HCT116 (cell line): ENCODE results near the gene CD1B. TPM values are rescaled to one million over a fixed set of nuclear protein-coding genes. Genes with fewer than 3 reads are reported as not detected.
"Not testable (repeated sequence)": the region's sequence is repeated elsewhere in the genome, so short reads cannot be mapped to it uniquely, and the experiment has no call there.

Source experiments
- ATAC-seq: fragments of 200-7000 bp; cut with Tn5 transposase; 2 replicates; pipeline ENCODE4 v1.9.1; 2020; ENCODE audit warnings: mild to moderate bottlenecking, moderate library complexity
- BruUV-seq: library from RNA; stranded (reverse); fragments of 400-500 nt; replicated peaks from 2 replicates; lab custom pipeline; 2021; lab: Mats Ljungman, UMichigan
- CTCF ChIA-PET: fragments of 300-600 bp; sonication (Branson Sonifier 250); formaldehyde crosslinking; loops from one replicate; lab custom pipeline; 2021; ENCODE audit warnings: antibody characterized with exemption; lab: Charles Lee
- POLR2A ChIA-PET: fragments of 300-600, 350-600 bp; sonication (Branson Sonifier 250); formaldehyde crosslinking; loops from one replicate; lab custom pipeline; 2021; ENCODE audit warnings: antibody characterized with exemption; lab: Charles Lee
- RAD21 ChIA-PET, 2 experiments: fragments of 300-600 bp; sonication (Branson Sonifier 250); formaldehyde crosslinking; loops; one replicate each; lab custom pipeline; 2023; ENCODE audit warnings: low total read pairs in 2 of 2; ENCODE audit not compliant: uncharacterized antibody in 2 of 2, unreplicated experiment in 2 of 2, low non-redundant PET in 1 of 2; lab: Charles Lee
- DNase-seq: peaks from one replicate; pipeline ENCODE4 v3.0.0-alpha.2; 2010; ENCODE audit warnings: low read depth, low spot score
- H2AFZ ChIP-seq: fragments of 200-600 bp; shearing (Covaris generic), sonication (generic); 2 replicates; pipeline ENCODE4 v1.6.1; 2017; ENCODE audit warnings: low read depth, mixed run types, mixed read lengths, antibody characterized with exemption, low read length; ENCODE audit not compliant: poor library complexity, severe bottlenecking
- H3K27ac ChIP-seq: 2 replicates; pipeline ENCODE4 v1.5.1; 2012; ENCODE audit warnings: low read depth, low read length
- H3K27me3 ChIP-seq: fragments of 200-600 bp; sonication (generic); 2 replicates; pipeline ENCODE4 v1.6.1; 2016; ENCODE audit warnings: mixed run types, low read length, mixed read lengths; ENCODE audit not compliant: insufficient read depth
- H3K36me3 ChIP-seq, 2 experiments: fragments of 200-500 bp in 1 of 2; fragments of 200-600 bp in 1 of 2; sonication (Bioruptor generic) in 1 of 2; sonication (generic) in 1 of 2; 2 replicates each; pipeline versions ENCODE4 v1.5.1 to v1.6.1; 2014 to 2016; ENCODE audit warnings: low read length in 2 of 2, inconsistent platforms in 1 of 2, mixed read lengths in 1 of 2, mixed run types in 1 of 2; ENCODE audit not compliant: insufficient read depth in 2 of 2, control insufficient read depth in 1 of 2
- H3K4me1 ChIP-seq, 2 experiments: fragments of 200-600 bp in 1 of 2; sonication (generic) in 1 of 2; 2 replicates each; pipeline versions ENCODE4 v1.5.1 to v1.6.1; 2012 to 2017; ENCODE audit warnings: low read length in 2 of 2, inconsistent platforms in 1 of 2, mild to moderate bottlenecking in 1 of 2, mixed read lengths in 1 of 2, mixed run types in 1 of 2, moderate library complexity in 1 of 2; ENCODE audit not compliant: insufficient read depth in 2 of 2, control insufficient read depth in 1 of 2
- H3K4me2 ChIP-seq: fragments of 200-600 bp; sonication (generic); 2 replicates; pipeline ENCODE4 v1.6.1; 2017; ENCODE audit warnings: mixed run types, low read length, mixed read lengths
- H3K4me3 ChIP-seq, 2 experiments: fragments of 200-600 bp in 1 of 2; sonication (generic) in 1 of 2; replicated peaks in 1 of 2; 2 replicates each; pipeline ENCODE4 v1.5.1; 2011 to 2016; ENCODE audit warnings: low read length in 2 of 2, control low read depth in 1 of 2, low read depth in 1 of 2, mild to moderate bottlenecking in 1 of 2, mixed read lengths in 1 of 2, mixed run types in 1 of 2
- H3K79me2 ChIP-seq: fragments of 200-600 bp; sonication (generic); 2 replicates; pipeline ENCODE4 v1.6.1; 2017; ENCODE audit warnings: mild to moderate bottlenecking, mixed run types, low read length, moderate library complexity, mixed read lengths; ENCODE audit not compliant: insufficient read depth
- H3K9ac ChIP-seq: fragments of 200-600 bp; sonication (generic); 2 replicates; pipeline ENCODE4 v1.6.1; 2016; ENCODE audit warnings: low read length, mixed read lengths
- H3K9me2 ChIP-seq: fragments of 200-600 bp; sonication (generic), shearing (Covaris generic); 2 replicates; pipeline ENCODE4 v1.6.1; 2017; ENCODE audit warnings: mixed run types, mild to moderate bottlenecking, moderate library complexity; ENCODE audit not compliant: insufficient read depth
- H3K9me3 ChIP-seq, 2 experiments: fragments of 200-500 bp in 1 of 2; fragments of 200-600 bp in 1 of 2; sonication (Bioruptor generic) in 1 of 2; sonication (generic) in 1 of 2; 2 replicates each; pipeline ENCODE4 v1.6.1; 2014 to 2017; ENCODE audit warnings: low read length in 2 of 2, mixed read lengths in 2 of 2, inconsistent platforms in 1 of 2, low read depth in 1 of 2, mild to moderate bottlenecking in 1 of 2, mixed run types in 1 of 2, moderate library complexity in 1 of 2; ENCODE audit not compliant: control insufficient read depth in 1 of 2, insufficient read depth in 1 of 2
- H4K20me1 ChIP-seq: fragments of 200-600 bp; sonication (generic), shearing (Covaris generic); 2 replicates; pipeline ENCODE4 v1.6.1; 2017; ENCODE audit warnings: mixed run types, mild to moderate bottlenecking, moderate library complexity; ENCODE audit not compliant: insufficient read depth
- CBX3 ChIP-seq: IDR thresholded peaks from 2 replicates; pipeline ENCODE4 v1.6.1; 2012; ENCODE audit warnings: low read depth
- CEBPB ChIP-seq: IDR thresholded peaks from 2 replicates; pipeline ENCODE4 v1.6.1; 2012; ENCODE audit warnings: low read depth
- EGR1 ChIP-seq: IDR thresholded peaks from 2 replicates; pipeline ENCODE4 v1.6.1; 2012; ENCODE audit warnings: low read depth
- ELF1 ChIP-seq: IDR thresholded peaks from 2 replicates; pipeline ENCODE4 v1.6.1; 2012; ENCODE audit warnings: low read depth, borderline replicate concordance
- FOSL1 ChIP-seq: IDR thresholded peaks from 2 replicates; pipeline ENCODE4 v1.6.1; 2012; ENCODE audit warnings: low read depth
- JUND ChIP-seq: IDR thresholded peaks from 2 replicates; pipeline ENCODE4 v1.6.1; 2012
- POLR2AphosphoS5 ChIP-seq: IDR thresholded peaks from 2 replicates; pipeline ENCODE4 v1.6.1; 2011; ENCODE audit warnings: mild to moderate bottlenecking, low read depth, low read length, moderate library complexity
- SRF ChIP-seq: IDR thresholded peaks from 2 replicates; pipeline ENCODE4 v1.6.1; 2012; ENCODE audit warnings: low read depth
- TCF7L2 ChIP-seq: IDR thresholded peaks from 2 replicates; pipeline ENCODE4 v1.7.0; 2011; ENCODE audit warnings: borderline replicate concordance, inconsistent platforms; ENCODE audit not compliant: insufficient read depth, insufficient read length; ENCODE audit errors: extremely low read depth
- intact Hi-C: fragments of 100-400 bp; cut with micrococcal nuclease; formaldehyde crosslinking; loops from 2 replicates; pipeline ENCODE4 v1.10.0; 2022
- total RNA-seq: library from RNA; stranded (reverse); gene quantifications from one replicate; pipeline ENCODE4 v1.2.1, GENCODE V29; 2021; ENCODE audit not compliant: unreplicated experiment
- TF ChIP-seq, protein P1 (sequence below): IDR thresholded peaks from 2 replicates; pipeline ENCODE4 v1.6.1; 2012; ENCODE audit warnings: low read depth
- TF ChIP-seq, protein P2 (sequence below): IDR thresholded peaks from 2 replicates; pipeline ENCODE4 v1.6.1; 2012

Gene CD1B
- total RNA-seq, 1 experiment from 2014 or later = not detected

DNA sequence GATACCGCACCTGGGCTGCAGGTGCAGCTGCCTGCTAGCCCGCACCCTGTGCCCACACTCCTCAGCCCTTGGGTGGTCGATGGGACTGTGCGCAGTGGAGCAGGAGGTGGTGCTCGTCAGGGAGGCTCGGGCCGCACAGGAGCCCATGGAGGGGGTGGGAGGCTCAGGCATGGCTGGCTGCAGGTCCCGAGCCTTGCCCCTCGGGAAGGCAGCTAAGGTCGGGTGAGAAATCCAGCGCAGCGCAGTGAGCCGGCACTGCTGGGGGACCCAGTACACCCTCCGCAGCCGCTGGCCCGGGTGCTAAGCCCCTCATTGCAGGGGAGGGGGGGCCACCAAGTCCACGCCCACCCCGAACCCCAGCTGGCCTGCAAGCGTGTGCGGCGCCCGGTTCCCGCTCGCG, 42.8 kb upstream of the CD1B start:
- ATAC-seq, intact Hi-C loops, H3K79me2 ChIP-seq, H3K9ac ChIP-seq, DNase-seq, POLR2A ChIA-PET, H2AFZ ChIP-seq, H3K27ac ChIP-seq, BruUV-seq, H4K20me1 ChIP-seq, CTCF ChIA-PET, H3K9me2 ChIP-seq, H3K4me2 ChIP-seq, H3K4me1 ChIP-seq, H3K4me3 ChIP-seq, H3K36me3 ChIP-seq, RAD21 ChIA-PET, H3K27me3 ChIP-seq, H3K9me3 ChIP-seq: not testable (repeated sequence)

DNA sequence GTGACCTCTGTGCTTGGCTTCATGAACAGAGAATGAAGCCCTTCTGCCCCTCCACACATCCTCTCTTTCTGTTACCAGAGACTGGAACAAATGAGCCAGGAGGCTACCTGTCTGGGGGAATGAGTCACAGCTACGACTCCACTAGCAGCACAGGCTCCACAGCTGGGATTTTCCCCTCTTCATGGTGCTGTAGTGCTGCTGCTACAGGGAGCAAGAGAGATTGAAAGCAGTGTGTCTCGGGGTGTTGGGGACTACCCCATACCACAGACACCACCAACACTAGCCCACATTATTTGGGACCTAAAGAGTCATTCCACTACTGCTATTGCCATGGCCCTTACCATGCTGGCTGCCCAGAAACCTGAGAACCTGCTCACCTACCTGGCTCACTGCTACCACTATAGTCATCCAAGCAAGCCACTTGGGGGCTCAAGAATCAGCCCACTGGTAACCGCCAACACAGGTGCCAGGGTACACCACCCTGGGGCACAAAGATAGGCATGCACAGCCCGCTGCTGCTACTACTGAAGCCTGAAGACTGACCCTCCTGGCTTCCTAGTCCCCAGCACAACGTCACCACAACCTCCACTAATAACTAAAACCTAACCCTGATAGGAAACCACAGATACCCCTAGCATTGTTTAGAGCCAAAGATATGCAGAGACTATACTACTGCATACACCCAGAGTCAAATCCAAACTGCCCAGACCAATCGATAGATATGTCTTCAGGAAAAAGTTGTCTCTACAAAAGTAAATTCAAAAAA, 40.0 kb upstream of the CD1B start:
- Histone ChIP-seq H3K4me1 (no peaks in the 10 kb centered on the region), H3K36me3 (no peaks in the 10 kb centered on the region), H3K4me3 (no peak overlapping the region), H3K9me2 (no peaks in the 10 kb centered on the region), H3K9me3 (no peaks in the 10 kb centered on the region), H3K27ac (no peak overlapping the region), H3K4me2 (no peak overlapping the region), H3K27me3 (no peaks in the 10 kb centered on the region), H2AFZ (no peak overlapping the region), H3K9ac (no peak overlapping the region), H4K20me1 (no peaks in the 10 kb centered on the region), H3K79me2 (no peaks in the 10 kb centered on the region)
- RAD21 ChIA-PET = no interaction called here
- POLR2A ChIA-PET = no interaction called here
- ATAC-seq (no peak), DNase-seq (no peak)
- BruUV-seq = no TSS peak
- CTCF ChIA-PET = no interaction called here
- no peak for TF ChIP-seq ELF1
- intact Hi-C loops = no loop called here

DNA sequence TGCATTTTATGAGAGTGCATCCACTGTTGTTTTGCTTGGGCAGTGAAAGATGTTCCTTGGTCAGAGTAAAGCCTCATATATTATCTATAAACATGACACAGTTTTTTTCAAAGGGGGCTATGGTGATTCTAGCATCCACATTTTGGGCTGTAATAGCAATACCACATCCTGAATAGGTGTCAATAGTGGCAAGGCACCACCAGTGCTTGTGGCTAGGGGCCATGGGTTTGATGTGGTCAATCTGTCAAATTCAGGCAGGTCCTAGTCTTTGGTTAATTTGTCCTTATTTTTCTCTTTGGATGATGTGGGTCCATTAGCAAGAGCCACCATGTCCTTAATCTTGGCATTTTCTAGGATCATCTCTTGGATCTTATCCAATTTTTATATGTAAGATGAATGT, 35.5 kb upstream of the CD1B start:
- H3K9ac ChIP-seq = no peak overlapping the region
- DNase-seq (no peak), ATAC-seq (no peak)
- intact Hi-C loops = no loop called here
- H3K9me3 ChIP-seq = no peaks in the 10 kb centered on the region
- H3K36me3 ChIP-seq = no peaks in the 10 kb centered on the region
- RAD21 ChIA-PET = no interaction called here
- CTCF ChIA-PET = no interaction called here
- no peak overlapping the region for H3K27ac ChIP-seq
- no peak overlapping the region for H3K4me3 ChIP-seq
- no peaks in the 10 kb centered on the region for H3K27me3 ChIP-seq
- H3K4me2 ChIP-seq = no peak overlapping the region
- H3K79me2 ChIP-seq = no peaks in the 10 kb centered on the region
- H4K20me1 ChIP-seq = no peaks in the 10 kb centered on the region
- H3K9me2 ChIP-seq = no peaks in the 10 kb centered on the region
- no TSS peak for BruUV-seq
- no peaks in the 10 kb centered on the region for H3K4me1 ChIP-seq
- H2AFZ ChIP-seq = no peak overlapping the region
- POLR2A ChIA-PET = no interaction called here
- TF ChIP-seq CEBPB (no peak), FOSL1 (no peak), JUND (no peak), SRF (no peak), EGR1 (no peak), POLR2AphosphoS5 (no peak), ELF1 (no peak), TCF7L2 (no peak), CBX3 (no peak)
- TF ChIP-seq, protein P1, sequence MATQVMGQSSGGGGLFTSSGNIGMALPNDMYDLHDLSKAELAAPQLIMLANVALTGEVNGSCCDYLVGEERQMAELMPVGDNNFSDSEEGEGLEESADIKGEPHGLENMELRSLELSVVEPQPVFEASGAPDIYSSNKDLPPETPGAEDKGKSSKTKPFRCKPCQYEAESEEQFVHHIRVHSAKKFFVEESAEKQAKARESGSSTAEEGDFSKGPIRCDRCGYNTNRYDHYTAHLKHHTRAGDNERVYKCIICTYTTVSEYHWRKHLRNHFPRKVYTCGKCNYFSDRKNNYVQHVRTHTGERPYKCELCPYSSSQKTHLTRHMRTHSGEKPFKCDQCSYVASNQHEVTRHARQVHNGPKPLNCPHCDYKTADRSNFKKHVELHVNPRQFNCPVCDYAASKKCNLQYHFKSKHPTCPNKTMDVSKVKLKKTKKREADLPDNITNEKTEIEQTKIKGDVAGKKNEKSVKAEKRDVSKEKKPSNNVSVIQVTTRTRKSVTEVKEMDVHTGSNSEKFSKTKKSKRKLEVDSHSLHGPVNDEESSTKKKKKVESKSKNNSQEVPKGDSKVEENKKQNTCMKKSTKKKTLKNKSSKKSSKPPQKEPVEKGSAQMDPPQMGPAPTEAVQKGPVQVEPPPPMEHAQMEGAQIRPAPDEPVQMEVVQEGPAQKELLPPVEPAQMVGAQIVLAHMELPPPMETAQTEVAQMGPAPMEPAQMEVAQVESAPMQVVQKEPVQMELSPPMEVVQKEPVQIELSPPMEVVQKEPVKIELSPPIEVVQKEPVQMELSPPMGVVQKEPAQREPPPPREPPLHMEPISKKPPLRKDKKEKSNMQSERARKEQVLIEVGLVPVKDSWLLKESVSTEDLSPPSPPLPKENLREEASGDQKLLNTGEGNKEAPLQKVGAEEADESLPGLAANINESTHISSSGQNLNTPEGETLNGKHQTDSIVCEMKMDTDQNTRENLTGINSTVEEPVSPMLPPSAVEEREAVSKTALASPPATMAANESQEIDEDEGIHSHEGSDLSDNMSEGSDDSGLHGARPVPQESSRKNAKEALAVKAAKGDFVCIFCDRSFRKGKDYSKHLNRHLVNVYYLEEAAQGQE = no peak
- TF ChIP-seq, protein P2, sequence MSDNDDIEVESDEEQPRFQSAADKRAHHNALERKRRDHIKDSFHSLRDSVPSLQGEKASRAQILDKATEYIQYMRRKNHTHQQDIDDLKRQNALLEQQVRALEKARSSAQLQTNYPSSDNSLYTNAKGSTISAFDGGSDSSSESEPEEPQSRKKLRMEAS = no peak
